ENCODE results near the gene RRP8.

GRCh38 chr11:6633422-6634408 lies 30.3 kb upstream of the RRP8 start:
- TF ChIP-seq EP300 (IDR thresholded peaks at IDR 0.05) (no peak), CTCF (IDR thresholded peaks at IDR 0.05) (no peak), POLR2AphosphoS5 (IDR thresholded peaks at IDR 0.05) (no peak)

All from sigmoid colon (tissue), 4 donors.